ENCODE results near the gene ARHGEF4. TPM values are rescaled to one million over a fixed set of nuclear protein-coding genes. Genes with fewer than 3 reads are reported as not detected.

The ARHGEF4 gene
- polyA plus RNA-seq, 3 donors, result 0.05 TPM; not detected in 2

DNA sequence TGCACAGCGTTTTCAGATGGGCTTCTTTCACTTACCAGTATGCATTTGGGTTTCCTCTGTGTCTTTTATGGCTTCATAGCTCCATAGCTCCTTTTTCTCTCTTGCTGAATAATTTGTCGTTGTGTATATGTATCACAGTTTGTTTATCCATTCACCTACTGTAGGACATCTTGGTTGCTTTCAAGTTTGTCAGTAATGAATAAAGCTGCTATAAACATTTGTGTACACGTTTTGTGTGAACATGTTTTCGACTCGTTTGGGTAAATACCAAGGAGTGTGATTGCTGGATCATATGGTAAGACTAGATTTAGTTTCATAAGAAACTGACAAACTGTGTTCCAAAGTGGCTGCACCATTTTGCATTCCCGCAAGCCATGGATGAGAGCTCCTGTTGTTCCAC, 161.8 kb downstream of the ARHGEF4 start:
- Mint-ChIP-seq H3K36me3 (no peaks in the 10 kb centered on the region), H3K4me3 (no peak overlapping the region), H3K9me3 (peaks cover 0 to 5% (median 0%) of the 10 kb centered on the region in 7 donors), H3K27ac (no peak overlapping the region), H3K4me1 (no peaks in the 10 kb centered on the region), H3K27me3 (ENCODE audit: low read depth in 3 of 3) (peaks cover 5 to 29% (median 6%) of the 10 kb centered on the region in 3 donors)
- H3K27ac ChIP-seq (ENCODE audit: low read depth in 1 of 2, low read length in 2 of 2), result no peak overlapping the region
- H2AFZ ChIP-seq (ENCODE audit: insufficient read depth, low read depth, low read length, poor library complexity, severe bottlenecking), result no peak overlapping the region
- H3K9ac ChIP-seq (ENCODE audit: insufficient read depth, low read length, poor library complexity, severe bottlenecking), result no peak overlapping the region
- no peak overlapping the region for H3K4me3 ChIP-seq (replicated peaks in 1 of 3; ENCODE audit: low read depth in 2 of 3, low read length in 3 of 3)
- H3K27me3 ChIP-seq (ENCODE audit: control insufficient read depth in 2 of 2, insufficient read depth in 2 of 2, low read length in 2 of 2), result peaks cover 4 to 7% of the 10 kb centered on the region in 2 donors
- H3K4me2 ChIP-seq (replicated peaks; ENCODE audit: extremely low read depth, low read length, poor library complexity, severe bottlenecking), result no peak overlapping the region
- WGBS (ENCODE audit: insufficient coverage), result 70% methylated on average over 3 of the region's 6 CpGs
- no peaks in the 10 kb centered on the region for H3K4me1 ChIP-seq (ENCODE audit: control insufficient read depth in 1 of 2, insufficient read depth in 2 of 2, low read length in 2 of 2)
- intact Hi-C loops (cut with micrococcal nuclease), result no loop called here
- no peak for DNase-seq
- no peaks in the 10 kb centered on the region for H4K20me1 ChIP-seq (ENCODE audit: insufficient read depth, low read length)
- H3K36me3 ChIP-seq (replicated peaks in 1 of 2; ENCODE audit: control insufficient read depth in 1 of 2, insufficient read depth in 2 of 2, low read length in 2 of 2), result no peaks in the 10 kb centered on the region
- TF ChIP-seq, protein P1, sequence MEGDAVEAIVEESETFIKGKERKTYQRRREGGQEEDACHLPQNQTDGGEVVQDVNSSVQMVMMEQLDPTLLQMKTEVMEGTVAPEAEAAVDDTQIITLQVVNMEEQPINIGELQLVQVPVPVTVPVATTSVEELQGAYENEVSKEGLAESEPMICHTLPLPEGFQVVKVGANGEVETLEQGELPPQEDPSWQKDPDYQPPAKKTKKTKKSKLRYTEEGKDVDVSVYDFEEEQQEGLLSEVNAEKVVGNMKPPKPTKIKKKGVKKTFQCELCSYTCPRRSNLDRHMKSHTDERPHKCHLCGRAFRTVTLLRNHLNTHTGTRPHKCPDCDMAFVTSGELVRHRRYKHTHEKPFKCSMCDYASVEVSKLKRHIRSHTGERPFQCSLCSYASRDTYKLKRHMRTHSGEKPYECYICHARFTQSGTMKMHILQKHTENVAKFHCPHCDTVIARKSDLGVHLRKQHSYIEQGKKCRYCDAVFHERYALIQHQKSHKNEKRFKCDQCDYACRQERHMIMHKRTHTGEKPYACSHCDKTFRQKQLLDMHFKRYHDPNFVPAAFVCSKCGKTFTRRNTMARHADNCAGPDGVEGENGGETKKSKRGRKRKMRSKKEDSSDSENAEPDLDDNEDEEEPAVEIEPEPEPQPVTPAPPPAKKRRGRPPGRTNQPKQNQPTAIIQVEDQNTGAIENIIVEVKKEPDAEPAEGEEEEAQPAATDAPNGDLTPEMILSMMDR (IDR thresholded peaks at IDR 0.05), result no peak
- no peaks in the 10 kb centered on the region for H3K9me3 ChIP-seq (replicated peaks in 1 of 2; ENCODE audit: control insufficient read depth in 1 of 2, insufficient read depth in 1 of 2, low read length in 2 of 2)
- no peaks in the 10 kb centered on the region for H3K79me2 ChIP-seq (ENCODE audit: insufficient read depth, low read length)

DNA sequence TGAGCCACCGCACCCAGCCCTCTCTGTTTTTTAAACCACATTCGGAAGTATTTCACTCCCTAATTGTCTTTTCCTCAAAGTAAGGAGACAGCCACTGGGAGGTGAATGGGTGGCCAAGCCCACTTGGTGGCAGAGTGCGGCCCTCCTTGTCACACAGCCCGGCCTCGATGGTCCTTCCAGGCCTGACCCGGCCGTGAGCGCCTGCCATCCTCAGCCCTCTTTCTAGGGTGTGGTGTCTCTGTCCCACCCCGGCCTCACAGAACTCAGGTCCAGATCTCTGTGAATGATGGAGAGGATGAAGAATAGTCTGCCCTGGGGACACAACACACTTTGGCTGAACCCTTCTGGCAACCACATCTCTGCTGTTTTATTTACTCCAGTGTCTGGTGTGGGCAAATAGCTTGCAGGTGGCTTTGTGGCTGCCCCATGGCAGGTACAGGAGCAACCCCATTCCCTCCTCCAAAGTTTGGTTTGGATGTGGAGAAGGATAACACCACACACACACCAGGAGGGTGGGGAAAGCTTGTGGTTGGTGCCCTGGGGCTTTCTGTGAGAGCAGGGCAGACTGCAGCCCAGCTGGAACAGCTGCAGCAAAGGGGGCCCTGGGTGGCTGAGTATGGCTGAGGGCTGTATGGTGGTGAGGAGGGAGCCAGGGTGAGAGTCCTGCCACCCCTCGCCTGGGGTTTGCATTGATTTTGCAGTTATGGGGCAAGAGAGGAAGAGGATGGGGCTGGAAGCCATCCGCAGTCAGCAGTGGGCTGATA, 167.9 kb downstream of the ARHGEF4 start:
- intact Hi-C loops (cut with micrococcal nuclease), result no loop called here
- Histone ChIP-seq H3K4me1 (ENCODE audit: control insufficient read depth in 1 of 2, insufficient read depth in 2 of 2, low read length in 2 of 2) (no peaks in the 10 kb centered on the region), H3K9ac (ENCODE audit: insufficient read depth, low read length, poor library complexity, severe bottlenecking) (no peak overlapping the region), H3K4me2 (replicated peaks; ENCODE audit: extremely low read depth, low read length, poor library complexity, severe bottlenecking) (no peak overlapping the region), H3K79me2 (ENCODE audit: insufficient read depth, low read length) (no peaks in the 10 kb centered on the region), H3K4me3 (replicated peaks in 1 of 3; ENCODE audit: low read depth in 2 of 3, low read length in 3 of 3) (no peak overlapping the region), H4K20me1 (ENCODE audit: insufficient read depth, low read length) (no peaks in the 10 kb centered on the region), H3K27ac (ENCODE audit: low read depth in 1 of 2, low read length in 2 of 2) (no peak overlapping the region), H2AFZ (ENCODE audit: insufficient read depth, low read depth, low read length, poor library complexity, severe bottlenecking) (no peak overlapping the region), H3K36me3 (replicated peaks in 1 of 2; ENCODE audit: control insufficient read depth in 1 of 2, insufficient read depth in 2 of 2, low read length in 2 of 2) (no peaks in the 10 kb centered on the region), H3K9me3 (replicated peaks in 1 of 2; ENCODE audit: control insufficient read depth in 1 of 2, insufficient read depth in 1 of 2, low read length in 2 of 2) (no peaks in the 10 kb centered on the region), H3K27me3 (ENCODE audit: control insufficient read depth in 2 of 2, insufficient read depth in 2 of 2, low read length in 2 of 2) (no peaks in the 10 kb centered on the region)
- Mint-ChIP-seq H3K4me3 (no peak overlapping the region), H3K36me3 (no peaks in the 10 kb centered on the region), H3K27me3 (ENCODE audit: low read depth in 3 of 3) (peaks cover 7 to 17% (median 9%) of the 10 kb centered on the region in 3 donors), H3K4me1 (no peaks in the 10 kb centered on the region), H3K27ac (peak overlapping the region in 1 of 7 donors; percentile 34), H3K9me3 (peaks cover 0 to 7% (median 2%) of the 10 kb centered on the region in 7 donors)
- no peak for DNase-seq
- TF ChIP-seq, protein P1 (IDR thresholded peaks at IDR 0.05), result no peak
- 92% methylated on average over 2 of the region's 11 CpGs for WGBS (ENCODE audit: insufficient coverage)

Data from CD14-positive monocyte (primary cell).